DOHH2 (cell line): ENCODE measurements around the gene NCAN.

Experiments
- H3F3A ChIP-seq: fragments of 200-600 bp; sonication (generic), shearing (Covaris generic); 2 replicates; pipeline ENCODE4 v1.6.0; 2016; ENCODE audit warnings: antibody characterized with exemption, mild to moderate bottlenecking; ENCODE audit not compliant: control insufficient read depth, insufficient read depth
- H3K27ac ChIP-seq: fragments of 200-600 bp; sonication (generic); 2 replicates; pipeline ENCODE4 v1.5.1; 2014; ENCODE audit warnings: low read depth, mild to moderate bottlenecking, low read length, moderate library complexity
- H3K27me3 ChIP-seq: fragments of 200-600 bp; sonication (generic); 2 replicates; pipeline ENCODE4 v1.6.1; 2014; ENCODE audit warnings: mild to moderate bottlenecking, low read length, mixed read lengths; ENCODE audit not compliant: control insufficient read depth
- H3K36me3 ChIP-seq: fragments of 200-600 bp; sonication (generic); 2 replicates; pipeline ENCODE4 v1.6.1; 2014; ENCODE audit warnings: mild to moderate bottlenecking, low read length, moderate library complexity, mixed read lengths; ENCODE audit not compliant: control insufficient read depth
- H3K4me1 ChIP-seq: fragments of 200-600 bp; sonication (generic); 2 replicates; pipeline ENCODE4 v1.6.1; 2014; ENCODE audit warnings: mild to moderate bottlenecking, low read length, mixed read lengths; ENCODE audit not compliant: control insufficient read depth
- H3K4me2 ChIP-seq: fragments of 200-600 bp; sonication (generic); 2 replicates; pipeline ENCODE4 v1.6.0; 2014; ENCODE audit warnings: mild to moderate bottlenecking, low read length, moderate library complexity
- H3K4me3 ChIP-seq: fragments of 200-600 bp; sonication (generic); 2 replicates; pipeline ENCODE4 v1.5.1; 2014; ENCODE audit warnings: mild to moderate bottlenecking, low read length, mixed read lengths
- H3K79me2 ChIP-seq: fragments of 200-600 bp; sonication (generic); 2 replicates; pipeline ENCODE4 v1.6.1; 2014; ENCODE audit warnings: mild to moderate bottlenecking, low read length, mixed read lengths; ENCODE audit not compliant: control insufficient read depth
- H3K9me2 ChIP-seq: fragments of 200-600 bp; sonication (generic); replicated peaks from 2 replicates; pipeline ENCODE4 v1.6.1; 2014; ENCODE audit warnings: mild to moderate bottlenecking, low read length, mixed read lengths; ENCODE audit not compliant: control insufficient read depth
- H3K9me3 ChIP-seq: fragments of 200-600 bp; sonication (generic); 2 replicates; pipeline ENCODE4 v1.6.1; 2014; ENCODE audit warnings: antibody characterized with exemption, low read length, mixed read lengths; ENCODE audit not compliant: control insufficient read depth, insufficient read depth
- H4K20me1 ChIP-seq: fragments of 200-600 bp; sonication (generic); 2 replicates; pipeline ENCODE4 v1.6.0; 2014; ENCODE audit warnings: low read depth, mild to moderate bottlenecking, antibody characterized with exemption, low read length, moderate library complexity; ENCODE audit not compliant: control insufficient read depth, insufficient read depth
- EZH2phosphoT487 ChIP-seq: fragments of 200-600 bp; sonication (generic); IDR thresholded peaks from 2 replicates; pipeline ENCODE4 v1.6.1; 2017; ENCODE audit warnings: borderline replicate concordance, mild to moderate bottlenecking, antibody characterized with exemption, low read length, moderate library complexity, mixed read lengths
- TF ChIP-seq, protein P1 (sequence below): fragments of 200-600 bp; sonication (generic); IDR thresholded peaks from one replicate; pipeline ENCODE4 v1.5.1; 2014; ENCODE audit warnings: antibody characterized with exemption, mild to moderate bottlenecking, low read depth, low read length; ENCODE audit not compliant: poor library complexity, severe bottlenecking

The NCAN gene

DNA sequence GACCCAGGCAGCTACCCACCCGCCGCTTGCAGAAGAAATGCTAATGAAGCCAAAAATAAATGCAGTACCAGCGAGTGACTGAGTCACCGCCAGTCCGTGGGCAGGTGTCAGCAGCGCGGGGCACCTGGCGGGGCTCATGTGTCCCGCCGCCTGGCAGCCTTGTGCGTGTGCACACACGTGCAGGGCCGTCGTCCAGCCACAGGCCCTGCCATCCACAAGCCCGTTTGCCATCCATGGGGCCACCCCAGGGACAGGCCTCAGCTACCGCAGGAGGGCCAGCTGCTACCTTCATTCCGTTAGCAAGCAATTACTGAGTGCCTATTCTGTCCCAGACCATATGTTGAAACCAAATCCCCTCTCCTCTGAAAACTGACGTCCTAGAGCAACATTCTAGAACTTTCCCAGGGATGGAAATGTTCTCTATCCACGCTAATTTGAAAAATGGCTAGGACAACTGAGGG lies 20.5 kb downstream of the NCAN start:
- Histone ChIP-seq H3K4me1 (no peaks in the 10 kb centered on the region), H4K20me1 (no peaks in the 10 kb centered on the region), H3K27me3 (no peaks in the 10 kb centered on the region), H3K9me2 (no peaks in the 10 kb centered on the region), H3F3A (no peaks in the 10 kb centered on the region), H3K9me3 (peaks cover 14% of the 10 kb centered on the region), H3K4me2 (no peak overlapping the region), H3K79me2 (no peaks in the 10 kb centered on the region), H3K36me3 (no peaks in the 10 kb centered on the region), H3K27ac (no peak overlapping the region), H3K4me3 (no peak overlapping the region)
- no peak for TF ChIP-seq EZH2phosphoT487

DNA sequence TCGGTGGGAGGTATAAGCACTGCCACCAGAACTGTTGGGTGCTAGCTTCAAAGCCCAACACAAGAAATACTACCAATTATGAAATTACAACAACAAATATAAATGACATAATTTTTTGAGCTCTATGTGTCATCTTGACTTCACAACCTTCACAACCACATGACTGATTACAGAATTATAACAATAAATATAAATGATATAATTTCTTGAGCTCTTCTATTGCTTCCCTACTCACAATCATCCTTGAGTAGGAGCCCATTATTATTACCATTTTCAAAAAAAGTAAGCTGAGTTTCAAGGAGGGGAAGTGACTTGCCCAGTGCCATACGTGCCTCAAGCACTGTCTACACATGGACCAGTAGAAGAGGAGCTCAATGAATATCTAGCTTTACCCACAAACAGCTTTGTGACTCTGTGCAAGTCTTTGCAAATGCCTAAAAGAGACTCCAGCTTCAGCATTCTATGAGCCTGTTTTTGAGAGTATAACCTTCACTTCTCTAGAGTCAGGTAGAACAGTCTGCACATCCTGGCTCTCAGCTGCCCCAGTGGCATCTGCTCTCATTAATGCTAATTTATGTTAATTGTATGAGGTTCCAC lies 22.6 kb downstream of the NCAN start:
- TF ChIP-seq, protein P1, sequence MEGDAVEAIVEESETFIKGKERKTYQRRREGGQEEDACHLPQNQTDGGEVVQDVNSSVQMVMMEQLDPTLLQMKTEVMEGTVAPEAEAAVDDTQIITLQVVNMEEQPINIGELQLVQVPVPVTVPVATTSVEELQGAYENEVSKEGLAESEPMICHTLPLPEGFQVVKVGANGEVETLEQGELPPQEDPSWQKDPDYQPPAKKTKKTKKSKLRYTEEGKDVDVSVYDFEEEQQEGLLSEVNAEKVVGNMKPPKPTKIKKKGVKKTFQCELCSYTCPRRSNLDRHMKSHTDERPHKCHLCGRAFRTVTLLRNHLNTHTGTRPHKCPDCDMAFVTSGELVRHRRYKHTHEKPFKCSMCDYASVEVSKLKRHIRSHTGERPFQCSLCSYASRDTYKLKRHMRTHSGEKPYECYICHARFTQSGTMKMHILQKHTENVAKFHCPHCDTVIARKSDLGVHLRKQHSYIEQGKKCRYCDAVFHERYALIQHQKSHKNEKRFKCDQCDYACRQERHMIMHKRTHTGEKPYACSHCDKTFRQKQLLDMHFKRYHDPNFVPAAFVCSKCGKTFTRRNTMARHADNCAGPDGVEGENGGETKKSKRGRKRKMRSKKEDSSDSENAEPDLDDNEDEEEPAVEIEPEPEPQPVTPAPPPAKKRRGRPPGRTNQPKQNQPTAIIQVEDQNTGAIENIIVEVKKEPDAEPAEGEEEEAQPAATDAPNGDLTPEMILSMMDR, result no peak
- TF ChIP-seq EZH2phosphoT487, result no peak
- H3K9me3 ChIP-seq, result peaks cover 14% of the 10 kb centered on the region
- H3K27me3 ChIP-seq, result no peaks in the 10 kb centered on the region
- H3K9me2 ChIP-seq, result no peaks in the 10 kb centered on the region
- no peaks in the 10 kb centered on the region for H3K36me3 ChIP-seq
- no peak overlapping the region for H3K4me3 ChIP-seq
- H4K20me1 ChIP-seq, result no peaks in the 10 kb centered on the region
- H3K79me2 ChIP-seq, result no peaks in the 10 kb centered on the region
- no peaks in the 10 kb centered on the region for H3K4me1 ChIP-seq
- H3K27ac ChIP-seq, result no peak overlapping the region
- H3K4me2 ChIP-seq, result no peak overlapping the region
- H3F3A ChIP-seq, result no peaks in the 10 kb centered on the region

DNA sequence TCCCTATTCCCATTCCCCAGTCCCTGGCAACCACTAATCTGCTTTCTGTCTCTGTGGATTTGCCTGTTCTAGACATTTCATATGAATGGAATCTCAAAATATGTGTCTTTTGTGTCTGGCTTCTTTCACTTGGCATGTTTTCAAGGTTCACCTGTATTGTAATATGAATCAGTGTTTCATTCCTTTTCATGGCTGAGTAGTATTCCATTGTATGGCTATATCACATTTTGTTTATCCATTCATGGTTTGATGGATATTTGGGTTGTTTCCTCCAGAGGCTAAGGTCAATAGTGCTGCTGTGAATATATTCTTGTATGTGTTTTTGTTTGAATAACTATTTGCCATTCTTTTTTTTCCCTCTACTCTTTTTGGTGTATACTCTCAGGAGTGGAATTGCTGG lies 24.4 kb downstream of the NCAN start:
- Histone ChIP-seq H3K9me2 (no peaks in the 10 kb centered on the region), H3K79me2 (no peaks in the 10 kb centered on the region), H3F3A (no peaks in the 10 kb centered on the region), H3K36me3 (no peaks in the 10 kb centered on the region), H3K27ac (no peak overlapping the region), H3K27me3 (no peaks in the 10 kb centered on the region), H3K9me3 (peaks cover 14% of the 10 kb centered on the region), H3K4me2 (no peak overlapping the region), H3K4me1 (no peaks in the 10 kb centered on the region), H3K4me3 (no peak overlapping the region), H4K20me1 (no peaks in the 10 kb centered on the region)
- TF ChIP-seq, protein P1, result no peak
- TF ChIP-seq EZH2phosphoT487, result no peak

DNA sequence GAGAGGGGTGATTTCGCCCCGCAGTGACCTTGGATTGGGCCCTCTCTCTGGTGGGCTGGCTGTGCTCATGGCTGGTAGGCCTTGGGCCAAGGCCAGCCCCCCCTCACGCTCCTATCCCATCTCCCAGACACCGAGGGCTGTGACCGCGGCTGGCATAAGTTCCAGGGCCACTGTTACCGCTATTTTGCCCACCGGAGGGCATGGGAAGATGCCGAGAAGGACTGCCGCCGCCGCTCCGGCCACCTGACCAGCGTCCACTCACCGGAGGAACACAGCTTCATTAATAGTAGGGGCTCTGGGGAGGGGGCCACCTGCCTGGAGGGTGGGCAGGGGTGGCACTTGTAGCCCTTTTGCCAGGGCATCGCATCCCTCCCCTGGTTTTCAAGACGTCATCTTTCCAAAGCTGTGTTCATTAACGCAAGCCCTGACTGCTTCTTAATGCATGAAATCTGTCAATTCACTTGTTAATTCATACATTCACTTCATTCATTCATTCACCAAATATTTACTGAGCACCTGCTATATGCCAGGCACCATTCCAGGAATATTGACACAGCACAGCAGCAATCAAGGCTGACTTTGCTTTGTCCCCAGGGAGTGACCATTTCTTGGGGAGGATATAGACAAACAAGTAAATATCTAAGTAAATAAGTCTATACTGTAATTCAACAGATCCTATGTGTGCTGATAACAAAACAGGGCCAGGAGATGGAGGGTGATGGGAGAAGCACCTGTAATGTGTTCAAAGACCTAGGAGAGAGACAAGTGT lies 26.6 kb downstream of the NCAN start:
- no peaks in the 10 kb centered on the region for H3K4me1 ChIP-seq
- H3K79me2 ChIP-seq, result no peaks in the 10 kb centered on the region
- no peak overlapping the region for H3K27ac ChIP-seq
- no peaks in the 10 kb centered on the region for H3F3A ChIP-seq
- no peaks in the 10 kb centered on the region for H4K20me1 ChIP-seq
- H3K4me3 ChIP-seq, result no peak overlapping the region
- H3K9me2 ChIP-seq, result no peaks in the 10 kb centered on the region
- no peak for TF ChIP-seq EZH2phosphoT487
- TF ChIP-seq, protein P1, result no peak
- no peak overlapping the region for H3K4me2 ChIP-seq
- H3K27me3 ChIP-seq, result no peaks in the 10 kb centered on the region
- H3K9me3 ChIP-seq, result peaks cover 14% of the 10 kb centered on the region
- no peaks in the 10 kb centered on the region for H3K36me3 ChIP-seq
